ENCODE measurements around the gene NTSR1.

DNA sequence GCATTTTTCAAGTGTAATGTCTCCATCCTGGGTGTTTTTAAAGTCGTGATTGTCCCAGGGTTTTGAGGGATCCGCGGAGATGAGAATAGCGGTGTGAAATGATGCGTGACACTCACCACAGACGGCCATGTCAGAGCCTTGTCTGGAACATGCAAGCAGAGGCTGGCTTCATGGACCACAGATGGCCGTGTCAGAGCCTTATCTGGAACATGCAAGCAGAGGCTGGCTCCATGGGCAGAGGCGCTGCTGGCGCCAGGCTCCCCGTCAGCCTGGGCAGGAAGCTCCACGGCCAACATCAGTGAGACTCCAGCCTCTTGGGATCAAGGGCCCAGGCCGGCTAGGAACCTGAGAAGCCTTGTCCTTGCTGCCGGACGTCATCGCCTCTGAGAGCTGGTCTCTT lies 80.0 kb downstream of the NTSR1 start:
- TF ChIP-seq POLR2AphosphoS5 (IDR thresholded peaks at IDR 0.05; ENCODE audit: low read depth, low read length), result no peak
- TF ChIP-seq, protein P1, sequence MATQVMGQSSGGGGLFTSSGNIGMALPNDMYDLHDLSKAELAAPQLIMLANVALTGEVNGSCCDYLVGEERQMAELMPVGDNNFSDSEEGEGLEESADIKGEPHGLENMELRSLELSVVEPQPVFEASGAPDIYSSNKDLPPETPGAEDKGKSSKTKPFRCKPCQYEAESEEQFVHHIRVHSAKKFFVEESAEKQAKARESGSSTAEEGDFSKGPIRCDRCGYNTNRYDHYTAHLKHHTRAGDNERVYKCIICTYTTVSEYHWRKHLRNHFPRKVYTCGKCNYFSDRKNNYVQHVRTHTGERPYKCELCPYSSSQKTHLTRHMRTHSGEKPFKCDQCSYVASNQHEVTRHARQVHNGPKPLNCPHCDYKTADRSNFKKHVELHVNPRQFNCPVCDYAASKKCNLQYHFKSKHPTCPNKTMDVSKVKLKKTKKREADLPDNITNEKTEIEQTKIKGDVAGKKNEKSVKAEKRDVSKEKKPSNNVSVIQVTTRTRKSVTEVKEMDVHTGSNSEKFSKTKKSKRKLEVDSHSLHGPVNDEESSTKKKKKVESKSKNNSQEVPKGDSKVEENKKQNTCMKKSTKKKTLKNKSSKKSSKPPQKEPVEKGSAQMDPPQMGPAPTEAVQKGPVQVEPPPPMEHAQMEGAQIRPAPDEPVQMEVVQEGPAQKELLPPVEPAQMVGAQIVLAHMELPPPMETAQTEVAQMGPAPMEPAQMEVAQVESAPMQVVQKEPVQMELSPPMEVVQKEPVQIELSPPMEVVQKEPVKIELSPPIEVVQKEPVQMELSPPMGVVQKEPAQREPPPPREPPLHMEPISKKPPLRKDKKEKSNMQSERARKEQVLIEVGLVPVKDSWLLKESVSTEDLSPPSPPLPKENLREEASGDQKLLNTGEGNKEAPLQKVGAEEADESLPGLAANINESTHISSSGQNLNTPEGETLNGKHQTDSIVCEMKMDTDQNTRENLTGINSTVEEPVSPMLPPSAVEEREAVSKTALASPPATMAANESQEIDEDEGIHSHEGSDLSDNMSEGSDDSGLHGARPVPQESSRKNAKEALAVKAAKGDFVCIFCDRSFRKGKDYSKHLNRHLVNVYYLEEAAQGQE (IDR thresholded peaks at IDR 0.05; ENCODE audit: insufficient read depth in 1 of 2, low read depth in 2 of 2, low read length in 2 of 2), result no peak
- TF ChIP-seq TAF1 (IDR thresholded peaks at IDR 0.05; ENCODE audit: borderline replicate concordance, insufficient read depth, low read length), result no peak
